ENCODE results near the gene S100A12. TPM values are rescaled to one million over a fixed set of nuclear protein-coding genes. Genes with fewer than 3 reads are reported as not detected.

S100A12 gene
- total and polyA plus RNA-seq, 9 donors: 0.70 to 2.4 (median 1.0) TPM; not detected in 2

DNA sequence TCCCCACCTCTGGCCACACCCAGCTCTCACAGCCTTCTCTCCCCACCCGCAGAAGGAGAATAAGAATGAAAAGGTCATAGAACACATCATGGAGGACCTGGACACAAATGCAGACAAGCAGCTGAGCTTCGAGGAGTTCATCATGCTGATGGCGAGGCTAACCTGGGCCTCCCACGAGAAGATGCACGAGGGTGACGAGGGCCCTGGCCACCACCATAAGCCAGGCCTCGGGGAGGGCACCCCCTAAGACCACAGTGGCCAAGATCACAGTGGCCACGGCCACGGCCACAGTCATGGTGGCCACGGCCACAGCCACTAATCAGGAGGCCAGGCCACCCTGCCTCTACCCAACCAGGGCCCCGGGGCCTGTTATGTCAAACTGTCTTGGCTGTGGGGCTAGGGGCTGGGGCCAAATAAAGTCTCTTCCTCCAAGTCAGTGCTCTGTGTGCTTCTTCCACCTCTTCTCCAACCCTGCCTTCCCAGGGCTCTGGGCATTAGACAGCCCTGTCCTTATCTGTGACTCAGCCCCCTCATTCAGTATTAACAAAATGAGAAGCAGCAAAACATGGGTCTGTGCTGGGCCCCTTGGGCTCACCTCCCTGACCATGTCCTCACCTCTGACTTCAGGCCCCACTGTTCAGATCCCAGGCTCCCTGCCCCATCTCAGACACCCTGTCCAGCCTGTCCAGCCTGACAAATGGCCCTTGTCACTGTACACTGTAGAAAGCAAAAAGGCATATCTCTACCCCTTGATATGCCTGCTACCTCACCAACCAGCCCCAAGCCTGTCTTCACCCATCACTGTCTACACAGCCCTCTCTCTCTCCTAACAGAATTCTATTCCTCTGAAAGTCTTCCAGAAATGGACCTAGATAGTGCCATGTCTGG is 14.6 kb downstream of the S100A12 start:
- Histone ChIP-seq H3K9me3 (no peaks in the 10 kb centered on the region), H3K4me1 (ENCODE audit: insufficient read depth) (no peaks in the 10 kb centered on the region), H3K4me3 (no peak overlapping the region), H3K36me3 (no peaks in the 10 kb centered on the region), H3K27me3 (no peaks in the 10 kb centered on the region), H3K27ac (no peak overlapping the region)
- no peak for DNase-seq
- 91 to 96% (median 92%) methylated on average over 11 of the region's 11 CpGs for WGBS, 3 donors
- intact Hi-C loops (cut with DNase I): no loop called here
- TF ChIP-seq, protein P1, sequence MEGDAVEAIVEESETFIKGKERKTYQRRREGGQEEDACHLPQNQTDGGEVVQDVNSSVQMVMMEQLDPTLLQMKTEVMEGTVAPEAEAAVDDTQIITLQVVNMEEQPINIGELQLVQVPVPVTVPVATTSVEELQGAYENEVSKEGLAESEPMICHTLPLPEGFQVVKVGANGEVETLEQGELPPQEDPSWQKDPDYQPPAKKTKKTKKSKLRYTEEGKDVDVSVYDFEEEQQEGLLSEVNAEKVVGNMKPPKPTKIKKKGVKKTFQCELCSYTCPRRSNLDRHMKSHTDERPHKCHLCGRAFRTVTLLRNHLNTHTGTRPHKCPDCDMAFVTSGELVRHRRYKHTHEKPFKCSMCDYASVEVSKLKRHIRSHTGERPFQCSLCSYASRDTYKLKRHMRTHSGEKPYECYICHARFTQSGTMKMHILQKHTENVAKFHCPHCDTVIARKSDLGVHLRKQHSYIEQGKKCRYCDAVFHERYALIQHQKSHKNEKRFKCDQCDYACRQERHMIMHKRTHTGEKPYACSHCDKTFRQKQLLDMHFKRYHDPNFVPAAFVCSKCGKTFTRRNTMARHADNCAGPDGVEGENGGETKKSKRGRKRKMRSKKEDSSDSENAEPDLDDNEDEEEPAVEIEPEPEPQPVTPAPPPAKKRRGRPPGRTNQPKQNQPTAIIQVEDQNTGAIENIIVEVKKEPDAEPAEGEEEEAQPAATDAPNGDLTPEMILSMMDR (IDR thresholded peaks at IDR 0.05): no peak
- TF ChIP-seq EP300 (IDR thresholded peaks at IDR 0.05): no peak
- TF ChIP-seq POLR2A (IDR thresholded peaks at IDR 0.05): no peak

DNA sequence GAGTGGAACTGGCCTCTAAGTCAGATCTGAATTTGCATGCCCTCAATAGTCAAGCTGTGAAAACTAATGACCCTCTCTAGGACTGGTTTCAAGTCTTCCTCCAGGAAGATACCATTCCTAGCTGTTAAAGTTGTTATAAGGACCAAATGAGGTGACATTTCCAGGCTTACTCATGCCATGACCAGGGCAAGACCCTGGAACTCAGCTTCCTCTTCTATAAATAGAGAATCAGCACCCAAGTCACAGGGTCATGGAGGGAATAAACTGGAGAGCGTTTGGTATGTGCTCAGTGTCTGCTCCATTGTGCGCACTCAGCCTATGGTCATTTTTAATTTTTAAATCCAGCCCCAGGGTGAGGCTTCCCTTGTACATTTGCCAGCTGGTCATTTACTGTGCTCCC is 15.2 kb downstream of the S100A12 start:
- H3K27ac ChIP-seq: no peak overlapping the region
- no peak overlapping the region for H3K4me3 ChIP-seq
- no peak for DNase-seq
- TF ChIP-seq POLR2A (IDR thresholded peaks at IDR 0.05): no peak
- TF ChIP-seq EP300 (IDR thresholded peaks at IDR 0.05): no peak
- TF ChIP-seq, protein P1 (IDR thresholded peaks at IDR 0.05): no peak
- 88 to 93% (median 90%) methylated on average over 2 of the region's 2 CpGs for WGBS, 3 donors
- intact Hi-C loops (cut with DNase I): no loop called here
- H3K36me3 ChIP-seq: no peaks in the 10 kb centered on the region
- H3K27me3 ChIP-seq: no peaks in the 10 kb centered on the region
- H3K9me3 ChIP-seq: no peaks in the 10 kb centered on the region
- no peaks in the 10 kb centered on the region for H3K4me1 ChIP-seq (ENCODE audit: insufficient read depth)

DNA sequence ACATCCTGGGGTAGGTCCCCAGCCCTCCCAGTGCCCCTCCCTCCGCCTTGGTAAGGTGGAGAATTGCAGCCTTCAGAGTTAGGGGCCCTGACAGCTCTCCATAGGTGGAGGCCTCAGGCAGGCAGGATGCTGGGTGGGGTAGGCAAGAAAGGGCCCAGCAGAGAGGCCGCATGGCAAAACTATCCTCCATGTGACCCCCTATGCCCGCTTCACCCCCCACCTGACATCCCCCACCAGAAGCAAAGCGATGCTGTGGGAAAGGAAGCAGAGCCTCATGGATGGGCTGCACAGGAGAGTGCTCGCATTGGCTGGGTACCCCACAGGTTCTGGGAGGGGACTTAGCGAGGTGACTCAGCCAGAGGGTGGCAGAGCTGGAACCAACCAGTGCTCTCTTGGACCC is 16.2 kb downstream of the S100A12 start:
- DNase-seq: no peak

GRCh38 chr1:153358691-153358975 is 16.8 kb downstream of the S100A12 start:
- no peak overlapping the region for H3K27ac ChIP-seq
- H3K4me3 ChIP-seq: no peak overlapping the region
- 93 to 96% (median 96%) methylated on average over 3 of the region's 3 CpGs for WGBS, 3 donors

More for the DNA sequence above, 16.2 kb downstream of the S100A12 start:
- Histone ChIP-seq H3K27ac (no peak overlapping the region), H3K27me3 (no peaks in the 10 kb centered on the region), H3K9me3 (no peaks in the 10 kb centered on the region), H3K4me1 (ENCODE audit: insufficient read depth) (no peaks in the 10 kb centered on the region), H3K4me3 (no peak overlapping the region), H3K36me3 (no peaks in the 10 kb centered on the region)
- intact Hi-C loops (cut with DNase I): loop anchor here in 3 of 4 donors (5.0 to 10.0 kb wide), 4 partner anchors 133 to 206 kb away; partner anchors contain the start of gene S100A2 (in 1 of the 3)
- TF ChIP-seq, protein P1 (IDR thresholded peaks at IDR 0.05): no peak
- no peak for TF ChIP-seq POLR2A (IDR thresholded peaks at IDR 0.05)
- no peak for TF ChIP-seq EP300 (IDR thresholded peaks at IDR 0.05)
- 95 to 98% (median 98%) methylated on average over 6 of the region's 6 CpGs for WGBS, 3 donors

More at GRCh38 chr1:153358691-153358975, 16.8 kb downstream of the S100A12 start:
- TF ChIP-seq, protein P1 (IDR thresholded peaks at IDR 0.05): no peak
- TF ChIP-seq POLR2A (IDR thresholded peaks at IDR 0.05): no peak
- TF ChIP-seq EP300 (IDR thresholded peaks at IDR 0.05): no peak
- DNase-seq: no peak
- Histone ChIP-seq H3K27me3 (no peaks in the 10 kb centered on the region), H3K4me1 (ENCODE audit: insufficient read depth) (no peaks in the 10 kb centered on the region), H3K9me3 (no peaks in the 10 kb centered on the region), H3K36me3 (no peaks in the 10 kb centered on the region)
- intact Hi-C loops (cut with DNase I): loop anchor here in 3 of 4 donors (5.0 to 10.0 kb wide), 4 partner anchors 134 to 206 kb away; partner anchors contain the start of gene S100A2 (in 1 of the 3)
